Measurements from ENCODE around the gene MED31.

The MED31 gene

DNA sequence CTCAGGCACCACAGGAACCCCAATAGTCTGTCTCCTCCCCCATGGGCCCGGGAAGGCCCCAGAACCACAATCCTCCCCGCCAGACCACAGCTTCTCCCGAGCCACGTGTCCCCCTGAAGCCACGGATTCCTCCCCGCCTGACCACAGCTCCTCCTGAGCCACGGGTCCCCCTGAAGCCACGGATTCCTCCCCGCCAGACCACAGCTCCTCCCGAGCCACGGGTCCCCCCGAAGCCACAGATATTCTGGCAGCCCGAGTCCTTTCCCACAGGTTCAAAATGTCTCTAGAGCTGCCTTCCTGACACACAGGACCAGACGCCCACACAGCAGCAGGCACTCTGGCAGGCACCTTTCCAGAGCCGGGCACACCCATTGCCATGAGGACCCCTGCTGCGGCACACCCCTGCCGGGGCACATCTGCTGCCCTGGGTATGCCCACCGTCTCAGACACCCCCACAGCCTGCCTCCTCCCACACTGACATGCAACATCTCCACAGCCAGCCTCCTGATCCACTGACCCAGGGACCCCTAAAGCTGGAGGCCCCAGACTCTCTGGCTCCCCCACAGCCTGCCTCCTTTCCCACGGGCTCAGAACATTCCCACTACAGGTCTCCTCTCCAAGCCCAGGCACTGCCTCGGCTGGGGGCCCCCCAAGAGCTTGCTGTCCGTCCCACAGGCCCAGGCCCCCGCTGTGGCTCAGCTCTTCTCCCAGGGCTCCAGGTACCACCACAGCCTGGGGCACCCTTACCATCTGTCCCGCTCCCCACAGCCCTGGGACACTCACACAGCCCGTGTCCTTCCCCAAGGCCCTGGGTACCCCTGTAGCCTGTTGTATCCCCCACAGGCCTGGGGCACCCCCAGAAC is 13.1 kb downstream of the MED31 start:
- Mint-ChIP-seq H3K36me3 (ENCODE audit: low read depth) (peaks cover 66% of the 10 kb centered on the region), H3K9me3 (no peaks in the 10 kb centered on the region), H3K27ac (peak overlapping the region; percentile 89), H3K4me3 (peak overlapping the region; percentile 37), H3K4me1 (ENCODE audit: low read depth) (peaks cover 48% of the 10 kb centered on the region), H3K27me3 (peaks cover 3% of the 10 kb centered on the region)
- intact Hi-C loops (cut with micrococcal nuclease), result no loop called here

- H3K4me1 Mint-ChIP-seq (ENCODE audit: low read depth), result peaks cover 46% of the 10 kb centered on the region
- no peak overlapping the region for H3K4me3 Mint-ChIP-seq
- no peaks in the 10 kb centered on the region for H3K9me3 Mint-ChIP-seq
- H3K27ac Mint-ChIP-seq, result peak overlapping the region; percentile 89
- intact Hi-C loops (cut with micrococcal nuclease), result no loop called here
- H3K36me3 Mint-ChIP-seq (ENCODE audit: low read depth), result peaks cover 67% of the 10 kb centered on the region
- peaks cover 3% of the 10 kb centered on the region for H3K27me3 Mint-ChIP-seq
Observed at GRCh38 chr17:6637458-6637840, 14.0 kb downstream of the MED31 start.

GRCh38 chr17:6636616-6637457 is 14.6 kb downstream of the MED31 start:
- Mint-ChIP-seq H3K4me3 (no peak overlapping the region), H3K27me3 (peaks cover 3% of the 10 kb centered on the region), H3K36me3 (ENCODE audit: low read depth) (peaks cover 70% of the 10 kb centered on the region), H3K4me1 (ENCODE audit: low read depth) (peaks cover 43% of the 10 kb centered on the region), H3K9me3 (no peaks in the 10 kb centered on the region), H3K27ac (peak overlapping the region; percentile 12)
- intact Hi-C loops (cut with micrococcal nuclease), result no loop called here

GRCh38 chr17:6636105-6636504 is 15.3 kb downstream of the MED31 start:
- no peak overlapping the region for H3K4me3 Mint-ChIP-seq
- H3K27ac Mint-ChIP-seq, result no peak overlapping the region
- peaks cover 43% of the 10 kb centered on the region for H3K4me1 Mint-ChIP-seq (ENCODE audit: low read depth)
- no peaks in the 10 kb centered on the region for H3K9me3 Mint-ChIP-seq
- peaks cover 73% of the 10 kb centered on the region for H3K36me3 Mint-ChIP-seq (ENCODE audit: low read depth)
- intact Hi-C loops (cut with micrococcal nuclease), result no loop called here
- peaks cover 3% of the 10 kb centered on the region for H3K27me3 Mint-ChIP-seq

- peaks cover 80% of the 10 kb centered on the region for H3K36me3 Mint-ChIP-seq (ENCODE audit: low read depth)
- no peak overlapping the region for H3K4me3 Mint-ChIP-seq
Observed at GRCh38 chr17:6633263-6633662, 18.1 kb downstream of the MED31 start.

DNA sequence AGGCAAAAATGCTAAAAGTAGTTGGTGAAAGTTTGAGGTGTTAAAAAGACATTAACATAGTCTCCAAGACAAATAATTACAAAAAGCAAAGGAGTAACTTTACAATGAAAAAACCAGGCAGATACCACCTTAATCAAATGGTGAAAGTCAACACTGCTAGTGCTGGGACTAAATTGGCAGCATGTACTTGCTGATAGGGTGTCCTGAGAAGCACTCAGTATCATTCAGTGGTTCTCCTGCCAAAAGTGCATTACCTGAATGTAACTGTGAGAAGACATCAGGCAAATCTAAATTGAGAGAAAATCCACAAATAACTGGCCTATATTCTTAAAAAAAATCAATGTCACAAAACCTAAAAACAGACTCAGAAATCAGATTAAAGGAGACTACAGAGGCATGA is 18.9 kb downstream of the MED31 start:
- H3K9me3 Mint-ChIP-seq, result no peaks in the 10 kb centered on the region
- intact Hi-C loops (cut with micrococcal nuclease), result no loop called here
- H3K4me3 Mint-ChIP-seq, result no peak overlapping the region
- H3K36me3 Mint-ChIP-seq (ENCODE audit: low read depth), result peaks cover 80% of the 10 kb centered on the region
- H3K27ac Mint-ChIP-seq, result no peak overlapping the region
- no peaks in the 10 kb centered on the region for H3K27me3 Mint-ChIP-seq
- H3K4me1 Mint-ChIP-seq (ENCODE audit: low read depth), result peaks cover 16% of the 10 kb centered on the region

More at GRCh38 chr17:6633263-6633662, 18.1 kb downstream of the MED31 start:
- intact Hi-C loops (cut with micrococcal nuclease), result no loop called here
- no peaks in the 10 kb centered on the region for H3K9me3 Mint-ChIP-seq
- no peak overlapping the region for H3K27ac Mint-ChIP-seq
- no peaks in the 10 kb centered on the region for H3K27me3 Mint-ChIP-seq
- H3K4me1 Mint-ChIP-seq (ENCODE audit: low read depth), result peaks cover 23% of the 10 kb centered on the region

GRCh38 chr17:6630390-6630789 is 21.0 kb downstream of the MED31 start:
- intact Hi-C loops (cut with micrococcal nuclease), result no loop called here
- H3K4me1 Mint-ChIP-seq (ENCODE audit: low read depth), result peaks cover 5% of the 10 kb centered on the region
- no peak overlapping the region for H3K4me3 Mint-ChIP-seq
- H3K27me3 Mint-ChIP-seq, result no peaks in the 10 kb centered on the region
- H3K36me3 Mint-ChIP-seq (ENCODE audit: low read depth), result peaks cover 87% of the 10 kb centered on the region
- no peak overlapping the region for H3K27ac Mint-ChIP-seq
- H3K9me3 Mint-ChIP-seq, result no peaks in the 10 kb centered on the region

DNA sequence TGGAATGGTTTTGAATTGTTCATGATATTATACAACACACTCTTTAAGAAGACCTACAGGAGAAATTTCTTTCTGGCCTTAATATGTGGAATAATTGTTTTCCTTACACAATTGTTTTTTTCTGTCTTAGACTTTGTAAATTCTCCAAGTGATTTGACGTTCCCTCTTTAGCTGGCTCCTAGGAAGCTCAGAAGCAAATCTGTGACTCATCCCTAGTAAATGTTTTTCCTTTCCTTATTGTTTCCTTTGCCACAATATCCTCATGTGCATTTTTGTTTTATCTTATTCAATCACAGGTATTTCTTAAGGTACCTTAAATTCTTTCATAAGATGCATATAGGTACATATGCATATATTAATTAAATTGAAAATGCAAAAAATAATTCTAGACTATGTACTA is 24.4 kb downstream of the MED31 start:
- H3K27me3 Mint-ChIP-seq, result no peaks in the 10 kb centered on the region
- no peaks in the 10 kb centered on the region for H3K9me3 Mint-ChIP-seq
- H3K4me3 Mint-ChIP-seq, result no peak overlapping the region
- no peak overlapping the region for H3K27ac Mint-ChIP-seq
- peaks cover 88% of the 10 kb centered on the region for H3K36me3 Mint-ChIP-seq (ENCODE audit: low read depth)
- peaks cover 5% of the 10 kb centered on the region for H3K4me1 Mint-ChIP-seq (ENCODE audit: low read depth)
- intact Hi-C loops (cut with micrococcal nuclease), result no loop called here

DNA sequence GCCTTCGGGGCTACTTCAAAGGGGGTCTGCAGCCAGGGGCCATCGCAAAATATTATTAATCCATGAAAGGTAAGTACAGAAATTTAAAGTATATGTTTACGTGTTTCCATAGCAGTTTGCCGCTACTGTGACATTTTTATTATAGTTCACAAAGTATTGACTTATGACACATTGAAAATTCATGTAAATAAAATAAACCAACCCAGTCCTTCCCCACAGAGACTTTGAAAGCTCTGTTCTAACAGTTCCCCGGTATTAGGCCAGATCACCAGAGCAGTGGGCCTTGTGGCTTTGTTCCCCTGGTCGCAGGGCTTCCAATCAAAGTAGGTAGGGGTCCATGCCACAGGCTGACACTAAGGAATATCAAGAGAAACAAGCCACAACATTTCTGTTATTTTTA is 24.8 kb downstream of the MED31 start:
- H3K27ac Mint-ChIP-seq, result no peak overlapping the region
- H3K9me3 Mint-ChIP-seq, result no peaks in the 10 kb centered on the region
- H3K4me3 Mint-ChIP-seq, result no peak overlapping the region
- intact Hi-C loops (cut with micrococcal nuclease), result no loop called here
- H3K27me3 Mint-ChIP-seq, result no peaks in the 10 kb centered on the region
- H3K4me1 Mint-ChIP-seq (ENCODE audit: low read depth), result peaks cover 5% of the 10 kb centered on the region
- peaks cover 88% of the 10 kb centered on the region for H3K36me3 Mint-ChIP-seq (ENCODE audit: low read depth)

GRCh38 chr17:6623941-6624340 is 27.5 kb downstream of the MED31 start:
- no peaks in the 10 kb centered on the region for H3K9me3 Mint-ChIP-seq
- no peak overlapping the region for H3K27ac Mint-ChIP-seq
- intact Hi-C loops (cut with micrococcal nuclease), result no loop called here
- no peaks in the 10 kb centered on the region for H3K27me3 Mint-ChIP-seq
- H3K4me3 Mint-ChIP-seq, result no peak overlapping the region
- H3K36me3 Mint-ChIP-seq (ENCODE audit: low read depth), result peaks cover 86% of the 10 kb centered on the region
- no peaks in the 10 kb centered on the region for H3K4me1 Mint-ChIP-seq (ENCODE audit: low read depth)

DNA sequence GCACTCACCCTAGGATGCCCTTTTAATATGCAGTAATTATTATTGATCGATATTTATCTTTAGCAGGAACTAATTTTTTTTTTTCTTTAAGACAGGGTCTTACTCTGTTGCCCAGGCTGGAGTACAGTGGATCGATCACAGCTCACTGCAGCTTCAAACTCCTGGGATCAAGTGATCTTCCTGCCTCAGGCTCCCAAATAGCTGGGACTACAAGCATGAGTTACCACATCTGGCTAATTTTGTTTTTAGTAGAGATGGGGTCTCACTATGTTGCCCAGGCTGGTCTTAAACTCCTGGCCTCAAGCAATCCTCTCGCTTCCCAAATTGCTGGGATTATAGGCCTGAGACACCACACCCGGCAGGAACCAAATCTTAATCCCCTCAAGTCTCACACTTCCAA is 40.2 kb downstream of the MED31 start:
- intact Hi-C loops (cut with micrococcal nuclease), result no loop called here
- Mint-ChIP-seq H3K27ac (no peak overlapping the region), H3K9me3 (no peaks in the 10 kb centered on the region), H3K4me3 (no peak overlapping the region), H3K36me3 (ENCODE audit: low read depth) (peaks cover 82% of the 10 kb centered on the region), H3K4me1 (ENCODE audit: low read depth) (no peaks in the 10 kb centered on the region), H3K27me3 (no peaks in the 10 kb centered on the region)

DNA sequence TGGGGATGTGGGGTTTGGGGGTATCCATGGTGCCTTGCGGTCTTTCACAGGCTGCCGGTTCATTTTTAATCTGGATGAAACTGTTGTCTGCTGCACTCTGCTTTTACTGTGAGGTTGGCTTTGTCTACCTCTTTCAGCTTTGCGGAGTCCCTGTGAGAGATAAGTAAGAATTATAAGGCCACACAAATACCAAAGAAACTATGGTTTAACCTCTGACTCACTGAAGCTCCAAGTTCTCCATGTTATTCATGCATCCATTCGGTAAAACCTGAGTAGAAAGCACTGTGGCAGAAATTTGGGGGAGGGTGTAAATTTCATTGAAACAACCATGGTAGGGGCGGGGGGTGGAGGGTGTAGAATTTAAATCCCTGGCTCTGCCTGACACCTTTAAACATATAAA is 41.4 kb downstream of the MED31 start:
- Mint-ChIP-seq H3K27ac (no peak overlapping the region), H3K9me3 (no peaks in the 10 kb centered on the region), H3K4me1 (ENCODE audit: low read depth) (no peaks in the 10 kb centered on the region), H3K27me3 (no peaks in the 10 kb centered on the region), H3K4me3 (no peak overlapping the region), H3K36me3 (ENCODE audit: low read depth) (peaks cover 85% of the 10 kb centered on the region)
- intact Hi-C loops (cut with micrococcal nuclease), result no loop called here

GRCh38 chr17:6608321-6608720 is 43.1 kb downstream of the MED31 start:
- H3K36me3 Mint-ChIP-seq (ENCODE audit: low read depth), result peaks cover 87% of the 10 kb centered on the region
- H3K27me3 Mint-ChIP-seq, result no peaks in the 10 kb centered on the region
- H3K4me1 Mint-ChIP-seq (ENCODE audit: low read depth), result no peaks in the 10 kb centered on the region
- no peak overlapping the region for H3K4me3 Mint-ChIP-seq
- H3K9me3 Mint-ChIP-seq, result no peaks in the 10 kb centered on the region
- H3K27ac Mint-ChIP-seq, result no peak overlapping the region
- intact Hi-C loops (cut with micrococcal nuclease), result no loop called here

- Mint-ChIP-seq H3K4me3 (no peak overlapping the region), H3K36me3 (ENCODE audit: low read depth) (peaks cover 92% of the 10 kb centered on the region), H3K9me3 (no peaks in the 10 kb centered on the region), H3K27me3 (no peaks in the 10 kb centered on the region), H3K27ac (no peak overlapping the region), H3K4me1 (ENCODE audit: low read depth) (peaks cover 25% of the 10 kb centered on the region)
- intact Hi-C loops (cut with micrococcal nuclease), result no loop called here
Observed at GRCh38 chr17:6605142-6605541, 46.3 kb downstream of the MED31 start.

All from dendritic cell treated with granulocyte-macrophage colony-stimulating factor and Interleukin-4, amounts not matched to agents 40 ng/mL and 50 ng/mL, for 4 days (primary cell).